ENCODE data around the gene COL6A5. TPM values are rescaled to one million over a fixed set of nuclear protein-coding genes. Genes with fewer than 3 reads are reported as not detected.
"Not testable (repeated sequence)": the region's sequence is repeated elsewhere in the genome, so short reads cannot be mapped to it uniquely, and the experiment has no call there.

Gene COL6A5
- total and polyA plus RNA-seq, 2 experiments from 2014 or later, result 0.03 to 0.05 TPM

GRCh38 chr3:130442284-130442683, 96.8 kb downstream of the COL6A5 start:
- Mint-ChIP-seq H3K4me1 (peaks cover 22% of the 10 kb centered on the region; the same call in 2 of the 3 replicates), H3K9me3 (no peaks in the 10 kb centered on the region), H3K27ac (no peak overlapping the region), H3K36me3 (ENCODE audit: low read depth) (no peaks in the 10 kb centered on the region), H3K27me3 (ENCODE audit: insufficient read depth, low read depth, poor library complexity) (no peaks in the 10 kb centered on the region), H3K4me3 (no peak overlapping the region)
- Histone ChIP-seq H4K20me1 (replicated peaks; ENCODE audit: insufficient read depth) (no peaks in the 10 kb centered on the region), H2AFZ (no peak overlapping the region), H3K4me2 (no peak overlapping the region), H3K9me2 (ENCODE audit: insufficient read depth) (no peaks in the 10 kb centered on the region; the same call in 1 of the 2 replicates), H3K27me3 (ENCODE audit: insufficient read depth) (no peaks in the 10 kb centered on the region), H3K4me3 (no peak overlapping the region), H3K27ac (ENCODE audit: low read depth) (no peak overlapping the region), H3K79me2 (replicated peaks; ENCODE audit: insufficient read depth) (no peaks in the 10 kb centered on the region), H3K36me3 (ENCODE audit: insufficient read depth) (no peaks in the 10 kb centered on the region), H3F3A (replicated peaks; ENCODE audit: low read depth) (no peaks in the 10 kb centered on the region), H3K4me1 (ENCODE audit: insufficient read depth) (peaks cover 11% of the 10 kb centered on the region; the same call in 1 of the 2 replicates)
- peak; percentile 52 for DNase-seq (ENCODE audit: low spot score)
- peak; percentile 77 for ATAC-seq
- TF ChIP-seq, protein P1, sequence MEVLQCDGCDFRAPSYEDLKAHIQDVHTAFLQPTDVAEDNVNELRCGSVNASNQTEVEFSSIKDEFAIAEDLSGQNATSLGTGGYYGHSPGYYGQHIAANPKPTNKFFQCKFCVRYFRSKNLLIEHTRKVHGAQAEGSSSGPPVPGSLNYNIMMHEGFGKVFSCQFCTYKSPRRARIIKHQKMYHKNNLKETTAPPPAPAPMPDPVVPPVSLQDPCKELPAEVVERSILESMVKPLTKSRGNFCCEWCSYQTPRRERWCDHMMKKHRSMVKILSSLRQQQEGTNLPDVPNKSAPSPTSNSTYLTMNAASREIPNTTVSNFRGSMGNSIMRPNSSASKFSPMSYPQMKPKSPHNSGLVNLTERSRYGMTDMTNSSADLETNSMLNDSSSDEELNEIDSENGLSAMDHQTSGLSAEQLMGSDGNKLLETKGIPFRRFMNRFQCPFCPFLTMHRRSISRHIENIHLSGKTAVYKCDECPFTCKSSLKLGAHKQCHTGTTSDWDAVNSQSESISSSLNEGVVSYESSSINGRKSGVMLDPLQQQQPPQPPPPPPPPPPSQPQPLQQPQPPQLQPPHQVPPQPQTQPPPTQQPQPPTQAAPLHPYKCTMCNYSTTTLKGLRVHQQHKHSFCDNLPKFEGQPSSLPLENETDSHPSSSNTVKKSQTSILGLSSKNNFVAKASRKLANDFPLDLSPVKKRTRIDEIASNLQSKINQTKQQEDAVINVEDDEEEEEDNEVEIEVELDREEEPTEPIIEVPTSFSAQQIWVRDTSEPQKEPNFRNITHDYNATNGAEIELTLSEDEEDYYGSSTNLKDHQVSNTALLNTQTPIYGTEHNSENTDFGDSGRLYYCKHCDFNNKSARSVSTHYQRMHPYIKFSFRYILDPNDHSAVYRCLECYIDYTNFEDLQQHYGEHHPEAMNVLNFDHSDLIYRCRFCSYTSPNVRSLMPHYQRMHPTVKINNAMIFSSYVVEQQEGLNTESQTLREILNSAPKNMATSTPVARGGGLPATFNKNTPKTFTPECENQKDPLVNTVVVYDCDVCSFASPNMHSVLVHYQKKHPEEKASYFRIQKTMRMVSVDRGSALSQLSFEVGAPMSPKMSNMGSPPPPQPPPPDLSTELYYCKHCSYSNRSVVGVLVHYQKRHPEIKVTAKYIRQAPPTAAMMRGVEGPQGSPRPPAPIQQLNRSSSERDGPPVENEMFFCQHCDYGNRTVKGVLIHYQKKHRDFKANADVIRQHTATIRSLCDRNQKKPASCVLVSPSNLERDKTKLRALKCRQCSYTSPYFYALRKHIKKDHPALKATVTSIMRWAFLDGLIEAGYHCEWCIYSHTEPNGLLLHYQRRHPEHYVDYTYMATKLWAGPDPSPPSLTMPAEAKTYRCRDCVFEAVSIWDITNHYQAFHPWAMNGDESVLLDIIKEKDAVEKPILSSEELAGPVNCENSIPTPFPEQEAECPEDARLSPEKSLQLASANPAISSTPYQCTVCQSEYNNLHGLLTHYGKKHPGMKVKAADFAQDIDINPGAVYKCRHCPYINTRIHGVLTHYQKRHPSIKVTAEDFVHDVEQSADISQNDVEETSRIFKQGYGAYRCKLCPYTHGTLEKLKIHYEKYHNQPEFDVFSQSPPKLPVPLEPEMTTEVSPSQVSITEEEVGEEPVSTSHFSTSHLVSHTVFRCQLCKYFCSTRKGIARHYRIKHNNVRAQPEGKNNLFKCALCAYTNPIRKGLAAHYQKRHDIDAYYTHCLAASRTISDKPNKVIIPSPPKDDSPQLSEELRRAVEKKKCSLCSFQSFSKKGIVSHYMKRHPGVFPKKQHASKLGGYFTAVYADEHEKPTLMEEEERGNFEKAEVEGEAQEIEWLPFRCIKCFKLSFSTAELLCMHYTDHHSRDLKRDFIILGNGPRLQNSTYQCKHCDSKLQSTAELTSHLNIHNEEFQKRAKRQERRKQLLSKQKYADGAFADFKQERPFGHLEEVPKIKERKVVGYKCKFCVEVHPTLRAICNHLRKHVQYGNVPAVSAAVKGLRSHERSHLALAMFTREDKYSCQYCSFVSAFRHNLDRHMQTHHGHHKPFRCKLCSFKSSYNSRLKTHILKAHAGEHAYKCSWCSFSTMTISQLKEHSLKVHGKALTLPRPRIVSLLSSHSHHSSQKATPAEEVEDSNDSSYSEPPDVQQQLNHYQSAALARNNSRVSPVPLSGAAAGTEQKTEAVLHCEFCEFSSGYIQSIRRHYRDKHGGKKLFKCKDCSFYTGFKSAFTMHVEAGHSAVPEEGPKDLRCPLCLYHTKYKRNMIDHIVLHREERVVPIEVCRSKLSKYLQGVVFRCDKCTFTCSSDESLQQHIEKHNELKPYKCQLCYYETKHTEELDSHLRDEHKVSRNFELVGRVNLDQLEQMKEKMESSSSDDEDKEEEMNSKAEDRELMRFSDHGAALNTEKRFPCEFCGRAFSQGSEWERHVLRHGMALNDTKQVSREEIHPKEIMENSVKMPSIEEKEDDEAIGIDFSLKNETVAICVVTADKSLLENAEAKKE (CRISPR knock-in tag; IDR thresholded peaks at IDR 0.05), result 0 out of 2 replicates have a peak, but pooled peaks have one; percentile 4
- TF ChIP-seq NANOG (IDR thresholded peaks at IDR 0.05; ENCODE audit: borderline replicate concordance), result no peak

GRCh38 chr3:130446840-130447239, 101.4 kb downstream of the COL6A5 start:
- H2AFZ ChIP-seq; H3K27me3 ChIP-seq (ENCODE audit: insufficient read depth); H3K36me3 Mint-ChIP-seq (ENCODE audit: low read depth); H3K27me3 Mint-ChIP-seq (ENCODE audit: insufficient read depth, low read depth, poor library complexity); H3F3A ChIP-seq (replicated peaks; ENCODE audit: low read depth); H3K4me3 Mint-ChIP-seq; H3K9me2 ChIP-seq (ENCODE audit: insufficient read depth); H3K79me2 ChIP-seq (replicated peaks; ENCODE audit: insufficient read depth); H4K20me1 ChIP-seq (replicated peaks; ENCODE audit: insufficient read depth); H3K36me3 ChIP-seq (ENCODE audit: insufficient read depth); H3K27ac Mint-ChIP-seq; ATAC-seq; H3K4me2 ChIP-seq; H3K4me3 ChIP-seq; DNase-seq (ENCODE audit: low spot score); H3K9me3 Mint-ChIP-seq; H3K27ac ChIP-seq (ENCODE audit: low read depth): not testable (repeated sequence)
- H3K4me1 Mint-ChIP-seq, result peaks cover 18% of the 10 kb centered on the region; the same call in 2 of the 3 replicates
- H3K4me1 ChIP-seq (ENCODE audit: insufficient read depth), result peaks cover 10% of the 10 kb centered on the region; the same call in 1 of the 2 replicates

- not testable (repeated sequence) for H3K79me2 ChIP-seq (replicated peaks; ENCODE audit: insufficient read depth)
These were observed 102.7 kb downstream of the COL6A5 start for GRCh38 chr3:130448155-130448554.

More at GRCh38 chr3:130448155-130448554, 102.7 kb downstream of the COL6A5 start:
- H3K4me3 Mint-ChIP-seq; H3K27me3 ChIP-seq (ENCODE audit: insufficient read depth); H3K4me1 Mint-ChIP-seq; H3K27ac Mint-ChIP-seq; ATAC-seq; DNase-seq (ENCODE audit: low spot score); H3K9me2 ChIP-seq (ENCODE audit: insufficient read depth); H4K20me1 ChIP-seq (replicated peaks; ENCODE audit: insufficient read depth); H3F3A ChIP-seq (replicated peaks; ENCODE audit: low read depth); H3K36me3 ChIP-seq (ENCODE audit: insufficient read depth); H3K27me3 Mint-ChIP-seq (ENCODE audit: insufficient read depth, low read depth, poor library complexity); H3K4me2 ChIP-seq; H2AFZ ChIP-seq; H3K4me3 ChIP-seq; H3K4me1 ChIP-seq (ENCODE audit: insufficient read depth); H3K27ac ChIP-seq (ENCODE audit: low read depth): not testable (repeated sequence)
- Mint-ChIP-seq H3K36me3 (ENCODE audit: low read depth) (peaks cover 13% of the 10 kb centered on the region), H3K9me3 (peaks cover 22% of the 10 kb centered on the region)
